HG03025 (cell line): ENCODE measurements around the gene ADAMTSL3.
"Not testable (repeated sequence)": the region's sequence is repeated elsewhere in the genome, so short reads cannot be mapped to it uniquely, and the experiment has no call there.

Source experiments
- ATAC-seq: cut with Tn5 transposase; IDR thresholded peaks from one replicate; pipeline ENCODE4 v1.9.1; 2021; ENCODE audit warnings: mild to moderate bottlenecking, moderate library complexity; ENCODE audit not compliant: unreplicated experiment, low FRiP score

ADAMTSL3 gene

GRCh38 chr15:84003791-84004503 lies 350.0 kb downstream of the ADAMTSL3 start:
- no peak for ATAC-seq

- no peak for ATAC-seq
These were observed 352.5 kb downstream of the ADAMTSL3 start for GRCh38 chr15:84006421-84006820.

- ATAC-seq = no peak
These were observed 355.7 kb downstream of the ADAMTSL3 start for GRCh38 chr15:84009616-84010015.

GRCh38 chr15:84010246-84010645 lies 356.3 kb downstream of the ADAMTSL3 start:
- no peak for ATAC-seq

GRCh38 chr15:84016371-84016770 lies 362.4 kb downstream of the ADAMTSL3 start:
- no peak for ATAC-seq

GRCh38 chr15:84022516-84022915 lies 368.6 kb downstream of the ADAMTSL3 start:
- ATAC-seq = no peak

GRCh38 chr15:84023636-84024035 lies 369.7 kb downstream of the ADAMTSL3 start:
- ATAC-seq = no peak

GRCh38 chr15:84033793-84034553 lies 380.1 kb downstream of the ADAMTSL3 start:
- no peak for ATAC-seq

- no peak for ATAC-seq
These were observed 380.9 kb downstream of the ADAMTSL3 start for GRCh38 chr15:84034578-84035398.

GRCh38 chr15:84035399-84035766 lies 381.5 kb downstream of the ADAMTSL3 start:
- ATAC-seq = no peak

- ATAC-seq = no peak
These were observed 383.4 kb downstream of the ADAMTSL3 start for GRCh38 chr15:84037301-84037700.

GRCh38 chr15:84042434-84043056 lies 388.6 kb downstream of the ADAMTSL3 start:
- not testable (repeated sequence) for ATAC-seq

- ATAC-seq = no peak
These were observed 392.2 kb downstream of the ADAMTSL3 start for GRCh38 chr15:84046064-84046637.

- not testable (repeated sequence) for ATAC-seq
These were observed 395.6 kb downstream of the ADAMTSL3 start for GRCh38 chr15:84049480-84049879.

- ATAC-seq = no peak
These were observed 396.2 kb downstream of the ADAMTSL3 start for GRCh38 chr15:84050076-84050475.

- not testable (repeated sequence) for ATAC-seq
These were observed 397.2 kb downstream of the ADAMTSL3 start for GRCh38 chr15:84051146-84051545.

GRCh38 chr15:84054544-84054943 lies 400.6 kb downstream of the ADAMTSL3 start:
- not testable (repeated sequence) for ATAC-seq

GRCh38 chr15:84057714-84058331 lies 403.9 kb downstream of the ADAMTSL3 start:
- ATAC-seq = no peak

- ATAC-seq = not testable (repeated sequence)
These were observed 409.8 kb downstream of the ADAMTSL3 start for GRCh38 chr15:84063674-84064073.

- not testable (repeated sequence) for ATAC-seq
These were observed 414.8 kb downstream of the ADAMTSL3 start for GRCh38 chr15:84068674-84069073.
